ENCODE results near the gene ATF4.

DNA sequence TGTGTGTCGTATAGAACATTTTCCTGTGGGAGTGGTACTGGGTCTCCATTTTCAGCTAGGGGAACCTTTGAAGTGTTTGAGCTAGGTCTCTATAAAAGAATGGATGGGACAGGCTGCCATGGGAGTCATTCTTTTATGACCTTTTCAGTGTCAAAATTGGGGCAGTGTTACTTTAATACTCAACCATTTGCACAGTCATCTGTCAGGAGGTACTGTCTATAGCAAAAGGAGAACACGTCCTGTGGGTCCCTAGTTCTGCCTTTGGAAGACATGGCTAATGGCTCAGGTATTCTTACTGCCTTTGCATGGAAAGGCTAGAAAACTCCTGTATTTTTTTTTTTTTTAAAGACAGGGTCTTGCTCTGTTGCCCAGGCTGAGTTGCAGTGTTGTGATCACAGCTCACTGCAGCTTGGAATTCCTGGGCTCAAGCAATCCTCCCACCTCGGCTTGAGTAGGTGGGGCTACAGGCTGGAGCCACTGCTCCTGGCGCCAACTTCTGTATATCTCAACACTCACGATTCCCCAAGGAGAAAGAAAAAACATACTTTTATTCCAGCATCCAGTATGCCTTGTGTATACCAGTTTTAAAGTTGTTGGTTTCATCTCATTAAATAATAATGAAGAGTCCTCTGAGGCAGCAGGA lies 2.1 kb upstream of the ATF4 start:
- no peak for TF ChIP-seq POLR2AphosphoS5 (IDR thresholded peaks at IDR 0.05; ENCODE audit: low read depth)
- TF ChIP-seq, protein P1, sequence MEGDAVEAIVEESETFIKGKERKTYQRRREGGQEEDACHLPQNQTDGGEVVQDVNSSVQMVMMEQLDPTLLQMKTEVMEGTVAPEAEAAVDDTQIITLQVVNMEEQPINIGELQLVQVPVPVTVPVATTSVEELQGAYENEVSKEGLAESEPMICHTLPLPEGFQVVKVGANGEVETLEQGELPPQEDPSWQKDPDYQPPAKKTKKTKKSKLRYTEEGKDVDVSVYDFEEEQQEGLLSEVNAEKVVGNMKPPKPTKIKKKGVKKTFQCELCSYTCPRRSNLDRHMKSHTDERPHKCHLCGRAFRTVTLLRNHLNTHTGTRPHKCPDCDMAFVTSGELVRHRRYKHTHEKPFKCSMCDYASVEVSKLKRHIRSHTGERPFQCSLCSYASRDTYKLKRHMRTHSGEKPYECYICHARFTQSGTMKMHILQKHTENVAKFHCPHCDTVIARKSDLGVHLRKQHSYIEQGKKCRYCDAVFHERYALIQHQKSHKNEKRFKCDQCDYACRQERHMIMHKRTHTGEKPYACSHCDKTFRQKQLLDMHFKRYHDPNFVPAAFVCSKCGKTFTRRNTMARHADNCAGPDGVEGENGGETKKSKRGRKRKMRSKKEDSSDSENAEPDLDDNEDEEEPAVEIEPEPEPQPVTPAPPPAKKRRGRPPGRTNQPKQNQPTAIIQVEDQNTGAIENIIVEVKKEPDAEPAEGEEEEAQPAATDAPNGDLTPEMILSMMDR (IDR thresholded peaks at IDR 0.05; ENCODE audit: insufficient read depth, low read length), result no peak
- TF ChIP-seq GABPA (IDR thresholded peaks at IDR 0.05; ENCODE audit: low read depth), result no peak
